H9 (cell line): ENCODE data around the gene ATAD1. TPM values are rescaled to one million over a fixed set of nuclear protein-coding genes. Genes with fewer than 3 reads are reported as not detected.

Experiments
- DNase-seq: peaks from one replicate; pipeline ENCODE4 v3.0.0-alpha.2; 2017
- H2AFZ ChIP-seq: one replicate; pipeline ENCODE4 v1.6.1; 2013; ENCODE audit warnings: mild to moderate bottlenecking, low read length, control low read depth, moderate library complexity
- H2AK5ac ChIP-seq: 2 replicates; pipeline ENCODE4 v1.6.1; 2013; ENCODE audit warnings: low read length, control low read depth, mixed read lengths; ENCODE audit not compliant: insufficient read length
- H2BK120ac ChIP-seq: one replicate; pipeline ENCODE4 v1.6.1; 2013; ENCODE audit warnings: low read depth, mild to moderate bottlenecking, low read length, control low read depth, inconsistent platforms; ENCODE audit not compliant: poor library complexity, severe bottlenecking
- H2BK12ac ChIP-seq: 2 replicates; pipeline ENCODE4 v1.6.1; 2013; ENCODE audit warnings: low read length, control low read depth, mixed read lengths, low read depth; ENCODE audit not compliant: insufficient read length
- H2BK15ac ChIP-seq: 2 replicates; pipeline ENCODE4 v1.6.1; 2013; ENCODE audit warnings: low read depth, low read length, control low read depth
- H2BK20ac ChIP-seq: one replicate; pipeline ENCODE4 v1.6.1; 2013; ENCODE audit warnings: low read depth, mild to moderate bottlenecking, low read length, control low read depth, inconsistent platforms; ENCODE audit not compliant: poor library complexity, severe bottlenecking
- H2BK5ac ChIP-seq: 2 replicates; pipeline ENCODE4 v1.6.1; 2013; ENCODE audit warnings: low read length, control low read depth, mixed read lengths; ENCODE audit not compliant: insufficient read length
- H3K14ac ChIP-seq: 2 replicates; pipeline ENCODE4 v1.6.1; 2013; ENCODE audit warnings: low read length, control low read depth; ENCODE audit not compliant: insufficient read depth
- H3K18ac ChIP-seq: 2 replicates; pipeline ENCODE4 v1.6.1; 2013; ENCODE audit warnings: low read depth, mild to moderate bottlenecking, mixed read lengths, low read length, control low read depth; ENCODE audit not compliant: insufficient read length
- H3K23ac ChIP-seq: 2 replicates; pipeline ENCODE4 v1.6.1; 2013; ENCODE audit warnings: low read length, control low read depth, mixed read lengths, low read depth; ENCODE audit not compliant: insufficient read length
- H3K23me2 ChIP-seq: 2 replicates; pipeline ENCODE4 v1.6.1; 2013; ENCODE audit warnings: low read depth, mild to moderate bottlenecking, mixed read lengths, low read length, control low read depth; ENCODE audit not compliant: insufficient read length, poor library complexity, severe bottlenecking
- H3K27ac ChIP-seq: 2 replicates; pipeline ENCODE4 v1.5.1; 2013; ENCODE audit warnings: low read length, control low read depth, mixed read lengths, low read depth; ENCODE audit not compliant: insufficient read length
- H3K27me3 ChIP-seq: 2 replicates; pipeline ENCODE4 v1.6.1; 2013; ENCODE audit warnings: low read length, control low read depth, inconsistent platforms; ENCODE audit not compliant: insufficient read depth
- H3K4ac ChIP-seq: 2 replicates; pipeline ENCODE4 v1.6.1; 2013; ENCODE audit warnings: low read depth, mild to moderate bottlenecking, control low read depth, inconsistent platforms, low read length, moderate library complexity
- H3K4me1 ChIP-seq: 2 replicates; pipeline ENCODE4 v1.6.1; 2013; ENCODE audit warnings: low read length, control low read depth, inconsistent platforms; ENCODE audit not compliant: insufficient read depth
- H3K4me2 ChIP-seq: 2 replicates; pipeline ENCODE4 v1.6.1; 2013; ENCODE audit warnings: low read length, control low read depth, mixed read lengths; ENCODE audit not compliant: insufficient read length, insufficient read depth
- H3K56ac ChIP-seq: 2 replicates; pipeline ENCODE4 v1.6.1; 2013; ENCODE audit warnings: low read depth, mild to moderate bottlenecking, mixed read lengths, low read length, control low read depth; ENCODE audit not compliant: insufficient read length
- H3K79me1 ChIP-seq: 2 replicates; pipeline ENCODE4 v1.6.1; 2013; ENCODE audit warnings: low read depth, mild to moderate bottlenecking, moderate library complexity, low read length, control low read depth, inconsistent platforms; ENCODE audit not compliant: insufficient read depth, poor library complexity, severe bottlenecking
- H3K79me2 ChIP-seq: 2 replicates; pipeline ENCODE4 v1.6.1; 2013; ENCODE audit warnings: low read length, control low read depth, inconsistent platforms; ENCODE audit not compliant: insufficient read depth
- H3K9ac ChIP-seq: 2 replicates; pipeline ENCODE4 v1.6.1; 2013; ENCODE audit warnings: low read length, control low read depth, mixed read lengths; ENCODE audit not compliant: insufficient read length; ENCODE audit errors: extremely low read depth
- H3K9me3 ChIP-seq: one replicate; pipeline ENCODE4 v1.6.1; 2013; ENCODE audit warnings: low read depth, low read length, inconsistent platforms; ENCODE audit not compliant: control insufficient read depth
- H3T11ph ChIP-seq: one replicate; pipeline ENCODE4 v1.6.1; 2013; ENCODE audit warnings: mild to moderate bottlenecking, low read length, control low read depth, inconsistent platforms
- H4K20me1 ChIP-seq: one replicate; pipeline ENCODE4 v1.6.1; 2013; ENCODE audit not compliant: control insufficient read depth, insufficient read length, insufficient read depth
- H4K5ac ChIP-seq: 2 replicates; pipeline ENCODE4 v1.6.1; 2013; ENCODE audit warnings: low read depth, mild to moderate bottlenecking, mixed read lengths, low read length, control low read depth; ENCODE audit not compliant: insufficient read length
- H4K8ac ChIP-seq: replicated peaks from 2 replicates; pipeline ENCODE4 v1.6.1; 2013; ENCODE audit warnings: low read length, control low read depth, mixed read lengths, low read depth; ENCODE audit not compliant: insufficient read length
- H4K91ac ChIP-seq: 2 replicates; pipeline ENCODE4 v1.6.1; 2013; ENCODE audit warnings: low read depth, mild to moderate bottlenecking, moderate library complexity, mixed read lengths, low read length, control low read depth; ENCODE audit not compliant: insufficient read length
- H3K27ac Mint-ChIP-seq, 3 experiments: 2 replicates in 2 of 3; 3 replicates in 1 of 3; pipeline ENCODE4 v1.8.0; 2020 to 2021; ENCODE audit warnings: mixed read lengths in 3 of 3, mild to moderate bottlenecking in 1 of 3, moderate library complexity in 1 of 3
- H3K27me3 Mint-ChIP-seq: 2 replicates; pipeline ENCODE4 v1.8.0; 2021; ENCODE audit warnings: low read depth, mild to moderate bottlenecking, moderate library complexity, mixed read lengths
- H3K36me3 Mint-ChIP-seq, 3 experiments: 2 replicates in 2 of 3; 3 replicates in 1 of 3; pipeline ENCODE4 v1.8.0; 2020 to 2021; ENCODE audit warnings: low read depth in 3 of 3, mixed read lengths in 3 of 3; ENCODE audit not compliant: insufficient read depth in 1 of 3
- H3K4me1 Mint-ChIP-seq, 2 experiments: 2 replicates each; pipeline ENCODE4 v1.8.0; 2020; ENCODE audit warnings: mixed read lengths in 2 of 2
- H3K4me3 Mint-ChIP-seq, 2 experiments: 2 replicates in 1 of 2; 3 replicates in 1 of 2; pipeline ENCODE4 v1.8.0; 2020 to 2021; ENCODE audit warnings: mild to moderate bottlenecking in 2 of 2, mixed read lengths in 2 of 2, moderate library complexity in 1 of 2
- H3K9me3 Mint-ChIP-seq, 2 experiments: 2 replicates in 1 of 2; 3 replicates in 1 of 2; pipeline ENCODE4 v1.8.0; 2020; ENCODE audit warnings: mild to moderate bottlenecking in 2 of 2, mixed read lengths in 2 of 2, moderate library complexity in 1 of 2
- CTCF ChIP-seq: fragments of 200-600 bp; sonication (generic); conservative IDR thresholded peaks from 3 replicates; pipeline ENCODE4 v1.8.0; 2021; ENCODE audit warnings: antibody characterized with exemption, mild to moderate bottlenecking
- WGBS: extraction: QIAGEN DNeasy Blood & Tissue Kit; methylation state at CpG from one replicate; pipeline ENCODE4 v1.1.7; 2013; ENCODE audit warnings: missing lambda C conversion rate, low lambda C conversion rate, mixed read lengths; ENCODE audit not compliant: insufficient read length; ENCODE audit errors: extremely low coverage; 5-methylcytosine and 5-hydroxymethylcytosine counted together
- total RNA-seq: library from RNA; stranded (reverse); gene quantifications from 2 replicates; pipeline ENCODE4 v1.2.1, GENCODE V29; 2021

ATAD1 gene
- total RNA-seq, 1 experiment from 2014 or later: 38.7 TPM

DNA sequence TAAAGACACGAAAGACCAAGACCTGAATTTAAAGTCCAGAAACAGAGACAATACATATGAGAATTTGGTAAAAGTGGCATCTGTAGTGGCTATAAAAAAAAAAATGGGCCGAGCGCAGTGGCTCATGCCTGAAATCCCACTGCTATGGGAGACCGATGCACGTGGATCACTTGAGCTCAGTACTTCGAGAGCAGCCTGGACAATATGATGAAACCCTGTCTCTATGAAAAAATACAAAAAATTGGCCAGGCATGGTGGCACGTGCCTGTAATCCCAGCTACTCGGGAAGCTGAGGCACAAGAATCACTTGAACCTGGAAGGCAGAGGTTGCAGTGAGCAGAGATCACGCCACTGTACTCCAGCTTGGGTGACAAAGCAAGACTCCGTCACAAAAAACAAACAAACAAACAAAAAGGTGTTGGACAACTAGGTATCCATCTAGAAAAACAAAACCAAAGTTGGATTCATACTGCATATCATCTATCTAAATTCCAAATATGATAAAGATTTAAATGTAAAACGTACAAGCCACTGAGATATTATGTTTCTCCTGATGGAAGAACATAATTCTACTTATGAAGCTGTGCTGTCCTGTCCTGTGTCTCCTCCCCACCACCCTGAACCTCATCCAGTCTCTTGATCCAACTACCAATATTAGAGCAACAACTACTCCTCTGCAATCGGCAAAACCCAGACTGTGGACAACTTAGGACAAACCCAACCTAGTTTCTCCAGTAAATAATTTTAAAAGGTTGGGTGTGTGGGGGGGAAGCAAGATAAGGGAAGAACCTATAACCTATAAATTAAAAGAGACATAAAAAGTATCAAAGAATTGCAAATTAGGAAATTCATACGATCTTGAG is 53.7 kb downstream of the ATAD1 start:
- H3K23ac ChIP-seq: no peak overlapping the region
- H3K27me3 ChIP-seq: no peaks in the 10 kb centered on the region
- no peaks in the 10 kb centered on the region for H4K20me1 ChIP-seq
- no CpG with 5 or more reads among the region's 13 CpGs for WGBS
- no peak overlapping the region for H3K18ac ChIP-seq
- no peak for DNase-seq
- H3K79me1 ChIP-seq: no peaks in the 10 kb centered on the region
- H2BK120ac ChIP-seq: no peak overlapping the region
- TF ChIP-seq CTCF: no peak
- Mint-ChIP-seq H3K4me1 (peaks cover 6 to 12% of the 10 kb centered on the region in 2 experiments), H3K36me3 (peaks cover 14 to 37% (median 29%) of the 10 kb centered on the region in 3 experiments), H3K9me3 (no peaks in the 10 kb centered on the region), H3K4me3 (no peak overlapping the region), H3K27ac (peak overlapping the region in 1 of 3 experiments; percentile 22; a peak in 3 of 7 replicates), H3K27me3 (no peaks in the 10 kb centered on the region)
- no peak overlapping the region for H2AFZ ChIP-seq
- H3K4ac ChIP-seq: no peak overlapping the region
- H2BK12ac ChIP-seq: no peak overlapping the region
- no peak overlapping the region for H3K27ac ChIP-seq
- no peak overlapping the region for H3T11ph ChIP-seq
- H3K56ac ChIP-seq: no peak overlapping the region
- no peak overlapping the region for H3K9ac ChIP-seq
- no peaks in the 10 kb centered on the region for H3K79me2 ChIP-seq
- no peaks in the 10 kb centered on the region for H3K9me3 ChIP-seq
- no peak overlapping the region for H4K91ac ChIP-seq
- no peak overlapping the region for H2BK15ac ChIP-seq
- no peak overlapping the region for H2BK20ac ChIP-seq
- H3K4me1 ChIP-seq: no peaks in the 10 kb centered on the region; the same call in 1 of the 2 replicates
- no peak overlapping the region for H4K8ac ChIP-seq
- no peaks in the 10 kb centered on the region for H3K23me2 ChIP-seq
- no peak overlapping the region for H3K4me2 ChIP-seq
- no peak overlapping the region for H2AK5ac ChIP-seq
- H2BK5ac ChIP-seq: no peak overlapping the region
- no peak overlapping the region for H4K5ac ChIP-seq
- H3K14ac ChIP-seq: no peak overlapping the region
